GM19238 (cell line): Measurements from ENCODE around the gene ELMO2.

Source experiments
- DNase-seq: peaks from one replicate; pipeline ENCODE4 v3.0.0; 2011; ENCODE audit warnings: low spot score; ENCODE audit not compliant: insufficient read length

ELMO2 gene, protein sequence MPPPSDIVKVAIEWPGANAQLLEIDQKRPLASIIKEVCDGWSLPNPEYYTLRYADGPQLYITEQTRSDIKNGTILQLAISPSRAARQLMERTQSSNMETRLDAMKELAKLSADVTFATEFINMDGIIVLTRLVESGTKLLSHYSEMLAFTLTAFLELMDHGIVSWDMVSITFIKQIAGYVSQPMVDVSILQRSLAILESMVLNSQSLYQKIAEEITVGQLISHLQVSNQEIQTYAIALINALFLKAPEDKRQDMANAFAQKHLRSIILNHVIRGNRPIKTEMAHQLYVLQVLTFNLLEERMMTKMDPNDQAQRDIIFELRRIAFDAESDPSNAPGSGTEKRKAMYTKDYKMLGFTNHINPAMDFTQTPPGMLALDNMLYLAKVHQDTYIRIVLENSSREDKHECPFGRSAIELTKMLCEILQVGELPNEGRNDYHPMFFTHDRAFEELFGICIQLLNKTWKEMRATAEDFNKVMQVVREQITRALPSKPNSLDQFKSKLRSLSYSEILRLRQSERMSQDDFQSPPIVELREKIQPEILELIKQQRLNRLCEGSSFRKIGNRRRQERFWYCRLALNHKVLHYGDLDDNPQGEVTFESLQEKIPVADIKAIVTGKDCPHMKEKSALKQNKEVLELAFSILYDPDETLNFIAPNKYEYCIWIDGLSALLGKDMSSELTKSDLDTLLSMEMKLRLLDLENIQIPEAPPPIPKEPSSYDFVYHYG

GRCh38 chr20:46406200-46406985, at the start of gene ELMO2:
Gene ELMO2 (minus strand): TSS chr20:46406615. CDS start chr20:46394482, 12,133 bp downstream.
- DNase-seq = peak; percentile 89

DNA sequence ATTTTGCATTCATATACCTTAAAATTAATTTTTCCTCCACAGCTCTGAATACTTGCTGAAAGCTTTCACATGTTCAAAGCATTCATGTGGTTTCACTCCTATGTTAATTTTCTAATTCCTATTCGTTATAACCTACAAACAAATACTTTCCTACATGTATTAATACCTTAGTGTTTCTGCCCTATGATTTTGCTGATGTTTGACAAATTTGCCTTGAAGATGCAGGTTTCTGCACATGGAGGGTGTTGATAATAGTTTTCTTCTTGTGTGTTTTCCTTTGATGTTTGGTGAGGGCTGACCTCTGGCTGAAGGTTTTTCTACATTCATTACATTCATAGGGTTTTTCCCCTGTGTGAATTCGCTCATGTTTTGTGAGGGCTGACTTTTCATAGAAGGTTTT, 49.3 kb upstream of the ELMO2 start:
- no peak for DNase-seq

DNA sequence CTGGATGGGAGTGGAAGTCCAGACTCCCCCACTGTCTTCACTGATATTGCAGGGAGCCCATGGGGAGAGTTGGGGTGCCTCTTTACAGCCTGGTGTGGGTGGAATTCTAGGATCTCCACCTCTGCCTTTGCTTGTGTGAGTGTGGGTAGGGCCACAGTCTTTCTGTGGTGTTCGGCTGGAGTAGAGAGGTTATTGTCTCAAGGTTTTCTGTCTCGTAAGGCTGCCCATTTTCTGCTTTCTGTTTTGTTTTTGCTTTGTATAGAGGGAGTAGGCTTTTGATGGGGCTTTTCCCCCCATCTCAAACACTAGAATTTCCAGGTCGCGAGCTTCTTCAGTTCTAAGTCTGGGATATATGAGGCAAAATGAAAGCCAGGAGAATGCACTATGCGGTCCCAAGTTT, 40.4 kb upstream of the ELMO2 start:
- no peak for DNase-seq

DNA sequence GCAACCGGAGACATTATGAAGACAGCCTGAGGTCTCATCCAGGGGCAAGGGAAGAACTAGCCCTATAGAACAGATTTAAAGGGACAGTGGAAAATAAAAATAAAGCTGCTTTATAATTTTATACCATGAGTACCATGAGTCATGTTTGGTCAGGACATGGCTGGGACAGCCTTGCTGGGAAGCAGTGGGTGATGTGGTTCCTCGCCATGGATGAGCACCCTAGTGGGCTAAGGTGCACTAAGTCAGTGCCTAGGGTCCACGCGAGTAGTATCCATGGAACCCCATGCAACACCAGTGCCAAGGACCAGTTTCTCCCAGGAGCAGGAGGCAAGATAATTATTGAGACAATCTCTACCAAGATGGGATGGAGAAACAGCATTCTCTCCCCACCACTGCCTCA, 33.4 kb upstream of the ELMO2 start:
- no peak for DNase-seq

- peak; percentile 8 for DNase-seq
These were observed 31.8 kb upstream of the ELMO2 start for GRCh38 chr20:46438156-46438750.

DNA sequence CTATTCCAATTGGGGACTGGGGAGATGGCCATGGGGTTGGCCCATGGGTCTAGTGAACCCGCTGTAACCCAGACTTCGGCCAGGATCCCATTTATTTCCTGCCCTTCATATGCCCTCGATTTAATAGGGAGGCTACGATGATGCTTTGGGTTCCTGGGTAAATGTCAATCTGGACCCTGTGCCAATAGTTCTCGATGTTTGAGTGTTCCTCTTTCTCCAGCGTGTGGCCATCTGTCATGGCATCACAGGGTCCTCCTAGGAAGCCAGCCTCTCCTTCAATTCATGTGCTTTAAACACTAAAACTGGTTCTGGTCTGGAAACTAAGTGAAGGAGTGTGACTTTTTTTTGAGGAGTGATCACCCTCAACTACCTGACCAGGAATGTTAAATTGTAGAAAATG, 28.7 kb upstream of the ELMO2 start:
- DNase-seq = no peak

- DNase-seq = no peak
These were observed 28.2 kb upstream of the ELMO2 start for GRCh38 chr20:46434597-46434996.

- DNase-seq = no peak
These were observed 26.6 kb upstream of the ELMO2 start for GRCh38 chr20:46433051-46433450.

DNA sequence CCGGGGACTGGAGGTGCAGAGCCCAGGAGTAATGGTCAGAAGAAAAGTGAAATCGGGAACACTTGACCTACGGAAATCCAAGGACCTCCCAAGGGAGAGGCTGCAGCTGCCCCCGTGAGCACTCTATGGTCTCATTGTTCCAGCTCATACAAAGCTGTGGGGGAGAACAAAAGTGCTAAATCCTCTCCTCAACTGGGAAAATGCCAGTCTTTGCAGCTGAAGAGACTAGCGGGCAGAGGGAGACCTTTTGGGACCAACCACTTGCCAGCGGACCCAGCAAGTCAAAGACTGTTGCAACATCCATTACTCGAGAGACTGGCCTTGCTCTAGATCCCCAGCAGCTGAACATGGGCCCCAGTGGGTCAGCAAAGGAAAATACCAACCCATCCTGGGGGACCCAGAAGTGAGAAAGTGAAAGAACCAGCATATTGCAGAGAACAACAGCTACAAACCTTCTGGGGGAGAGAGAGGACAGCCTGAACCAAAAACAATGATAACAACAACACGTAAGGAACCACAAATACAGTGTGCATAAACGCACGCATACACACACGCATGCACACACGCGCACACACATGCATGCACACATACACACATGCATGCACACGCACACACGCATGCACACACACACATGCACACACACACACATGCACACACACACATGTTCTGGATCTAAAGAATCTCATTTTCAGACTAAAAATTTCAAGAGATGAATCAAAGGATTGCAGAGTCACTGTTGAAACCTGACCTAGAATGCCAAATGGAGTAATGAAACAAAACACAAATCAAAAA, 24.7 kb upstream of the ELMO2 start:
- no peak for DNase-seq

- no peak for DNase-seq
These were observed 21.0 kb upstream of the ELMO2 start for GRCh38 chr20:46427384-46427783.

DNA sequence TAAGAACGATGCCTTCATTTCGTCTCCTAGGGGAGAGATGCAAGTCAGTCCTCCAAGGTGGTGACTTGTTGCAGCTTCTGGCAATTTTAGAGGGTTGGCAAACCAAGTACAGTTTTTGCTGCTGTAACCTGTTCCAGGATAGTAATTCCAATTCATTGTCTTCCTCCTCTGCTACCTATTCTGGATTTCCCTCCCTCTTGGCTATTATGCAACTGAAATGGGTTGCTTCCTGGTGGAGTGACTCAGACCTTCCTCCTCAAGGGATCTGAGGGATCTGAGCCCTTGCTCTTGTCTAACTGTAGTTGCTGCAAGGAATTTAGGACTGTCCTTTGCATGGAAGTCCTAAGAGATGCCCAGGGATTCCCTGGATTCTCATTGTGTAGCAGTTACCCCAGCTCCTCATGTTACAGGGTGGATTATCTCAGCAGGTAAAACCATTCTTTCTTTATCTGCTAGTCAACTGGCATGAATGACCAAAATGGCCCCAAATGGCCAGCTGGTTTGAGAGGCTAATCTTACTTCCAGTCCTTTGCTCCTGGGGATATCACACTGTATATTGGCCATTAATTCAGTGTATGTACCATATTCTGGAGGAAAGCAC, 17.6 kb upstream of the ELMO2 start:
- no peak for DNase-seq

DNA sequence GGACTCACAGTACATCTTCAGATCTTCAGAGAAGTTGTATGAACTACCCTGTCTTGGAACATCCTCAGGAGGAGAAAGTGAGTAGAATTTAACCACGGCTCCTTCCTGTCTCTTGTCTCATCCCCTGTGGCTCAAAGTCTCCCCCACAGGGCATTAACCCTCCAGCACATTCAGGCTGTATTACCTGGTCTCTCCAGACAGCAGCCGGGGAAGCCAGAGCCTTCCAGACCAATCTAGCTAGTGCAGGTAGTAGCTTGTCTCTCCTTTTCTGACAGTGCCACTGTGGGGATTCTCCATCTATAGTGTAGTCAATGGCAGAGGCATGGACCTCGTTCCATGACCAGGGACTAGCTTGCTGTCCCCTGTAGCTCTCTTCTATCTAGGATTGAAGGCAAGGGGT, 16.9 kb upstream of the ELMO2 start:
- DNase-seq = no peak

- no peak for DNase-seq
These were observed 14.5 kb upstream of the ELMO2 start for GRCh38 chr20:46420878-46421277.

DNA sequence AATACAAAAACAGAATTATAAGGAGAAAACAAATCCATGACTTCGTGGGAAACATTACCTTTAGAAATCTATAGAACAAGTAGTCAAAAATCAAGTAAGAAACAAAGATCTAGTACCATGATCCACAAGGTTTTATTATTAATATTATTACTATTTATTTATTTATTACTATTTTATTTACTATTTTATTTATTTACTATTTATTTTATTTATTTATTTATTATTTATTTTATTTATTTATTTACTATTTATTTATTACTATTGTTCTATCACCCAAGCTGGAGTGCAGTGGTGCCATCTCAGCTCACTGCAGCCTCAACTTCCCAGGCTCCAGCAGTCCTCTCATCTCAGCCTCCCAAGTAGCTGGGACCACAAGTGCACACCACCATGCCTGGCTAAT, 13.5 kb upstream of the ELMO2 start:
- no peak for DNase-seq

DNA sequence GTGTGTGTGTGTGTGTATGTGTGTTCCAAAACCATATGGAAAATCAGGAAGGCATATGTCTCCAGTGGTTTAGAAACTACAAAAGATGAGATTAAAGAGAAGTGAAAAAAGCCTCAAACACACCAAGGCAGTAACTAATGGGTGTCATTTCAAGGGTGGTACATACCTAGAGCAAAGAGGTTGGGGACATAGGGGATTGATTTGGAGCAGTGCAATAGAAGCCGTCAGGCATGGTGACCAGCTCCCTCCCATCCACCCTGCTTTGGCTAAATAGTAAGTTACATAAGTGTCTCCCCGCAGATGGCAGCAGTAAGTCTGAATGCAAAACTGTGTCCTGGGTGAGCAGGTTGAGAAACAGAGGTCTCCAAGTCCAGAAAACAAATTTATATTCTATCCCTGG, 10.4 kb upstream of the ELMO2 start:
- DNase-seq = no peak

DNA sequence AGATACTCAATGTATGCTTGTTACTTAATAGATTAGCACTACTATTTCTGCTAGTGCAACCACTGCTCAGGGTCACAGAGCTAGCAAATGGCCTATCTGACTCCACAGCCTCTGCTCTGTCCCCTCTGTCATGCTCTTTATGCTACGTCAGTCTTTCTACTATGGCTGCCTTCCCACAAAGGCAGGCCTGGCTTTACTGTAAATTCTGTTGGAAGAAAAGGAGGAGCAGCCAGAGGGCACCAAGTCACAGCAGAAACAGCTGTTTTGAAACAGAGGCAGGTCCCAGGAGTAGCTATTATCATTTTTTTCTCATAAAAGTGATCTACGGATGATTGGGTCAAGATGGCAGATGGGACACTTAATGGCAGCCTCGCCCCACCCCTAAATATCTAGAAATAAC, 10.0 kb upstream of the ELMO2 start:
- no peak for DNase-seq

- DNase-seq = no peak
These were observed 9.4 kb upstream of the ELMO2 start for GRCh38 chr20:46415773-46416172.

DNA sequence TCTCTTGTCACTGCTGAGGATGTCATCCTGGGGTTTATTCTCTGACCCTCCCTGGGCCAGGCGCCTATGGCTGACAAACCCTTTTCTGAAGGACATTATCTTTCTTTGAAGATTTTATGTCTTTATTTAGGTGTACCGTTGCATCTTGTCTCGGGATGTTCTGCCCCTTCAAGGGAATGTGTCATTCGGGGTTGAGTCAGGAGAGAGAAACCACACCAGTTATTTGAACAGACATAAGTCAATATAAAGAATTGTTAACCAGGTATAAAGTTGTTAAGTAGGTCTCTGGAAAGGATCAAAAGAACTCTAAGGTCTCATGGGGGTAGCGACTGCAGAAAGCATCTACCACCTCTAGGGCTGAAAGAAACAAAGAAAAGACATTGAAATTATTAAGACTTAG, 8.2 kb upstream of the ELMO2 start:
- DNase-seq = no peak

DNA sequence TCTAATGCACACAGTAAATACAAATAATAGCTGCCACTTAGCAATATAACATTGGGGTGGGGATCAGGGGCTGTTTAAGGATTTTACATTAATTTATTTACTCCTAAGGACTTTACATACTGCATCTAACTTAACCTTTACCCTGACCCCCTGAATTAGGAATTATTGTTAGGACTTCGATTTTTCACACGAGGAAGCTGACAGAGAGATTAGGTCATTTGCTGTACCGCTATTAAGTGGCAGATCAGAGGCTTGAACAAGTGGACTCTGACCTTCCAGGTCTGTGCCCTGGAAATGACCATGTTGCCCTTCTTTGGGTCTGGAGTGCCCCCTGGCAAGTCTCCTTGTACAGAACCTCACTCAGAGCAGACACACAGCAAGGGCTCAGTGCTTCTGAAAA, 5.2 kb upstream of the ELMO2 start:
- no peak for DNase-seq

- no peak for DNase-seq
These were observed 1.9 kb upstream of the ELMO2 start for GRCh38 chr20:46408281-46408731.

GRCh38 chr20:46407671-46407996, 1.2 kb upstream of the ELMO2 start:
- no peak for DNase-seq
